ENCODE results near the gene ACAP3. TPM values are rescaled to one million over a fixed set of nuclear protein-coding genes. Genes with fewer than 3 reads are reported as not detected.
A peak's percentile ranks its signal among the peaks of the same experiment; 100 is the strongest.

ACAP3 gene
- total and polyA plus RNA-seq, 10 of the 15 experiments (the other 5 are each of a cell fraction or from before 2014, with no cell fraction given) = 0.05 to 34.2 (median 7.1) TPM

DNA sequence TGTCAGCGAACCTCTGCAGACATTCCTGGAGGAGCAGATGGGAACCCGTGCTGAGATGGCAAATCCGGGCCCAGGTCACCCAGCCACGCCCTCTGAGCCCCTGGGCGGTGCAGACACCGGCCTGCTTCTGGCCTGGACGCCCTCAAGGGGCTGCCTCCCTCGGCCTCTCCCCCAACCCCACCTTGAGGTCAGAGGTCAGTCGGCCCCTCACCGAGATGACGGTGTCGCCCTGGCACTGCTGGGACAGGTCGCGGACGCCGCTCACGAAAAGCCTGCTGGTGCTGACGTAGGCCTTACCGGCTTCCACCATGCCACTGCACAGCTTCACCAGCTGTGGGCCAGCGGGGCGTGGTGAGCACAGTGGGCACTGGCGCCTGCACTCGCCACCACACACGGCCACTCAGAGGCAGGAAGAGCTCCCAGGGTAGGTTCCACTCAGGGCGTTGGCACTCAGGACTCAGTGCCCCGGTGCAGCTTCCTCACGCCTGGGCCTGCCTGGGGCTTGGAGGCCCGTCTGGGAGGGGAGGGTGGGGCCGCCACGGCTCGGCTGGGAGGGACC is 4.7 kb downstream of the ACAP3 start:
- H3K27me3 ChIP-seq (replicated peaks in 1 of 2; ENCODE audit: control insufficient read depth in 2 of 2, insufficient read depth in 2 of 2, low read length in 1 of 2) = no peaks in the 10 kb centered on the region
- no peak overlapping the region for H3K4me2 ChIP-seq (ENCODE audit: control insufficient read depth, insufficient read depth)
- in situ Hi-C loops (cut with MboI) = no loop called here
- DNase-seq (ENCODE audit: low read depth, low spot score) (no peak), ATAC-seq (no peak), FAIRE-seq (no peak)
- no peaks in the 10 kb centered on the region for H3K36me3 ChIP-seq (ENCODE audit: control insufficient read depth in 2 of 2, insufficient read depth in 2 of 2, low read length in 1 of 2)
- H2AFZ ChIP-seq (ENCODE audit: control insufficient read depth, low read depth, low read length) = no peak overlapping the region
- H4K20me1 ChIP-seq (ENCODE audit: control insufficient read depth, insufficient read depth) = no peaks in the 10 kb centered on the region
- BruUV-seq (replicated peaks) = no TSS peak
- no peak overlapping the region for H3K4me3 ChIP-seq
- no peaks in the 10 kb centered on the region for H3K9me3 ChIP-seq (replicated peaks; ENCODE audit: control insufficient read depth, insufficient read depth, low read length)
- no peak overlapping the region for H3K9ac ChIP-seq (ENCODE audit: control insufficient read depth, insufficient read depth, low read length)
- ChIA-PET RAD21 (ENCODE audit: unreplicated experiment) (no interaction called here), CTCF (no interaction called here), SMC1A (ENCODE audit: uncharacterized antibody, unreplicated experiment) (no interaction called here), POLR2A (no interaction called here)
- no peak overlapping the region for H3K27ac ChIP-seq (ENCODE audit: control insufficient read depth, insufficient read depth)
- peaks cover 27% of the 10 kb centered on the region for H3K4me1 ChIP-seq (ENCODE audit: control insufficient read depth, insufficient read depth, low read length)
- H3K79me2 ChIP-seq (ENCODE audit: control insufficient read depth, insufficient read depth, low read length) = peaks cover 20% of the 10 kb centered on the region
- 80% methylated on average over 31 of the region's 31 CpGs for WGBS (ENCODE audit: insufficient coverage, insufficient replicate concordance, low lambda C conversion rate, missing lambda C conversion rate)
- no peak for TF ChIP-seq NR2C2 (IDR thresholded peaks at IDR 0.05; ENCODE audit: borderline replicate concordance, control insufficient read depth, insufficient read length, low read depth)
- TF ChIP-seq NR2F1 (conservative IDR thresholded peaks at IDR 0.05) = peak; percentile 61
- no peak for TF ChIP-seq SREBF2 (IDR thresholded peaks at IDR 0.05; ENCODE audit: low read length)
- intact Hi-C loops (cut with micrococcal nuclease; ENCODE audit: unreplicated experiment) = no loop called here

DNA sequence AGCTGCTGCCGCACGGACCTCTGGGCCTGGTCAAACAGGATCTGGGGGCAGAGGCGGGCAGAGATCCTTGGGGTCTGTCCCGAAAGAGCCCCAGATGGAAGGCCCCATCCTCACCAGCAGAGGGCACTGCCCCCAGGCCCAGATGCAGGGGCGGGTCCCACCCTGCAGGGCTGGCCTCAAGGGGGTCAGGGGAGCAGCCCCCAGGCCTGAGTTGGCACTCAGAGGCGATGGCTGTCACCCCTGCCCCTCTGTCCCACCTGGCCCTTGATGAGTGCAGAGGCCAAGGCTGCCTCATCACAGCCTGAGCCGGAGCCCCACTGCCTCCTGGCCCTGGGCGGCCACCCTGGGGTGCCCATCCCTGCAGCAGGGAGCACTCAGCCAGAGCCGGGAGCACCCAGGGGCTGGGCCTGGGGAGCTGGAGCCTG is 5.7 kb downstream of the ACAP3 start:
- Histone ChIP-seq H3K9me3 (replicated peaks; ENCODE audit: control insufficient read depth, insufficient read depth, low read length) (no peaks in the 10 kb centered on the region), H3K79me2 (ENCODE audit: control insufficient read depth, insufficient read depth, low read length) (peaks cover 16% of the 10 kb centered on the region), H3K27me3 (replicated peaks in 1 of 2; ENCODE audit: control insufficient read depth in 2 of 2, insufficient read depth in 2 of 2, low read length in 1 of 2) (no peaks in the 10 kb centered on the region), H2AFZ (ENCODE audit: control insufficient read depth, low read depth, low read length) (no peak overlapping the region), H4K20me1 (ENCODE audit: control insufficient read depth, insufficient read depth) (no peaks in the 10 kb centered on the region), H3K36me3 (ENCODE audit: control insufficient read depth in 2 of 2, insufficient read depth in 2 of 2, low read length in 1 of 2) (no peaks in the 10 kb centered on the region), H3K4me2 (ENCODE audit: control insufficient read depth, insufficient read depth) (no peak overlapping the region), H3K4me1 (ENCODE audit: control insufficient read depth, insufficient read depth, low read length) (peaks cover 25% of the 10 kb centered on the region), H3K9ac (ENCODE audit: control insufficient read depth, insufficient read depth, low read length) (no peak overlapping the region), H3K4me3 (no peak overlapping the region), H3K27ac (ENCODE audit: control insufficient read depth, insufficient read depth) (no peak overlapping the region)
- 82% methylated on average over 9 of the region's 9 CpGs for WGBS (ENCODE audit: insufficient coverage, insufficient replicate concordance, low lambda C conversion rate, missing lambda C conversion rate)
- no peak for DNase-seq (ENCODE audit: low read depth, low spot score)
- ChIA-PET SMC1A (ENCODE audit: uncharacterized antibody, unreplicated experiment) (no interaction called here), RAD21 (ENCODE audit: unreplicated experiment) (no interaction called here), POLR2A (no interaction called here), CTCF (no interaction called here)
- in situ Hi-C loops (cut with MboI) = no loop called here
- no TSS peak for BruUV-seq (replicated peaks)
- no peak for ATAC-seq
- no peak for FAIRE-seq
- intact Hi-C loops (cut with micrococcal nuclease; ENCODE audit: unreplicated experiment) = no loop called here
- no peak for TF ChIP-seq ZBED1 (IDR thresholded peaks at IDR 0.05; ENCODE audit: borderline replicate concordance)
- TF ChIP-seq SIX5 (IDR thresholded peaks at IDR 0.05; ENCODE audit: low read depth, low read length, severe bottlenecking) = no peak
- no peak for TF ChIP-seq E2F4 (IDR thresholded peaks at IDR 0.05; ENCODE audit: low read depth, low read length)
- TF ChIP-seq, protein P1, sequence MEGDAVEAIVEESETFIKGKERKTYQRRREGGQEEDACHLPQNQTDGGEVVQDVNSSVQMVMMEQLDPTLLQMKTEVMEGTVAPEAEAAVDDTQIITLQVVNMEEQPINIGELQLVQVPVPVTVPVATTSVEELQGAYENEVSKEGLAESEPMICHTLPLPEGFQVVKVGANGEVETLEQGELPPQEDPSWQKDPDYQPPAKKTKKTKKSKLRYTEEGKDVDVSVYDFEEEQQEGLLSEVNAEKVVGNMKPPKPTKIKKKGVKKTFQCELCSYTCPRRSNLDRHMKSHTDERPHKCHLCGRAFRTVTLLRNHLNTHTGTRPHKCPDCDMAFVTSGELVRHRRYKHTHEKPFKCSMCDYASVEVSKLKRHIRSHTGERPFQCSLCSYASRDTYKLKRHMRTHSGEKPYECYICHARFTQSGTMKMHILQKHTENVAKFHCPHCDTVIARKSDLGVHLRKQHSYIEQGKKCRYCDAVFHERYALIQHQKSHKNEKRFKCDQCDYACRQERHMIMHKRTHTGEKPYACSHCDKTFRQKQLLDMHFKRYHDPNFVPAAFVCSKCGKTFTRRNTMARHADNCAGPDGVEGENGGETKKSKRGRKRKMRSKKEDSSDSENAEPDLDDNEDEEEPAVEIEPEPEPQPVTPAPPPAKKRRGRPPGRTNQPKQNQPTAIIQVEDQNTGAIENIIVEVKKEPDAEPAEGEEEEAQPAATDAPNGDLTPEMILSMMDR (IDR thresholded peaks at IDR 0.05 in 2 of 3, conservative IDR thresholded peaks at IDR 0.05 in 1 of 3; ENCODE audit: control insufficient read depth in 2 of 3, extremely low read depth in 1 of 3, insufficient read depth in 1 of 3, low read depth in 3 of 3, low read length in 3 of 3) = peak; percentile 27 to 63 (median 54); a peak in 5 of 6 replicates
- no peak for TF ChIP-seq RB1 (IDR thresholded peaks at IDR 0.05; ENCODE audit: borderline replicate concordance)
- TF ChIP-seq, protein P2, sequence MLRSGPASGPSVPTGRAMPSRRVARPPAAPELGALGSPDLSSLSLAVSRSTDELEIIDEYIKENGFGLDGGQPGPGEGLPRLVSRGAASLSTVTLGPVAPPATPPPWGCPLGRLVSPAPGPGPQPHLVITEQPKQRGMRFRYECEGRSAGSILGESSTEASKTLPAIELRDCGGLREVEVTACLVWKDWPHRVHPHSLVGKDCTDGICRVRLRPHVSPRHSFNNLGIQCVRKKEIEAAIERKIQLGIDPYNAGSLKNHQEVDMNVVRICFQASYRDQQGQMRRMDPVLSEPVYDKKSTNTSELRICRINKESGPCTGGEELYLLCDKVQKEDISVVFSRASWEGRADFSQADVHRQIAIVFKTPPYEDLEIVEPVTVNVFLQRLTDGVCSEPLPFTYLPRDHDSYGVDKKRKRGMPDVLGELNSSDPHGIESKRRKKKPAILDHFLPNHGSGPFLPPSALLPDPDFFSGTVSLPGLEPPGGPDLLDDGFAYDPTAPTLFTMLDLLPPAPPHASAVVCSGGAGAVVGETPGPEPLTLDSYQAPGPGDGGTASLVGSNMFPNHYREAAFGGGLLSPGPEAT (IDR thresholded peaks at IDR 0.05; ENCODE audit: low read depth) = no peak
